Spleen (tissue), 11 donors: Measurements from ENCODE around the gene RPS4Y2. TPM values are rescaled to one million over a fixed set of nuclear protein-coding genes. Genes with fewer than 3 reads are reported as not detected.

Experiments used
- DNase-seq: peaks from one replicate; pipeline ENCODE4 v3.0.0-alpha.2; 2020
- H3K27ac ChIP-seq, 8 donors: fragments of 200-600 bp; sonication (generic) in 7 of 8; 1 replicate in 4 of 8; 2 replicates in 4 of 8; pipeline versions ENCODE4 v1.5.0 to v1.8.0; 2016 to 2021; ENCODE audit warnings: inconsistent platforms in 4 of 8, mild to moderate bottlenecking in 4 of 8, moderate library complexity in 1 of 8
- H3K27me3 ChIP-seq, 7 donors: fragments of 200-600 bp; sonication (generic) in 6 of 7; replicated peaks in 1 of 7; 1 replicate in 4 of 7; 2 replicates in 3 of 7; pipeline versions ENCODE4 v1.5.0 to v1.8.0; 2016 to 2021; ENCODE audit warnings: inconsistent platforms in 3 of 7, mild to moderate bottlenecking in 1 of 7
- H3K36me3 ChIP-seq, 6 donors: fragments of 200-600 bp; sonication (generic) in 5 of 6; 1 replicate in 4 of 6; 2 replicates in 2 of 6; pipeline versions ENCODE4 v1.5.0 to v1.8.0; 2016 to 2021; ENCODE audit warnings: inconsistent platforms in 2 of 6
- H3K4me1 ChIP-seq, 6 donors: fragments of 200-600 bp; sonication (generic) in 5 of 6; 1 replicate in 3 of 6; 2 replicates in 3 of 6; pipeline versions ENCODE4 v1.5.0 to v1.8.0; 2016 to 2021; ENCODE audit warnings: inconsistent platforms in 3 of 6
- H3K4me3 ChIP-seq, 8 donors: fragments of 200-600 bp; sonication (generic) in 7 of 8; 1 replicate in 4 of 8; 2 replicates in 4 of 8; pipeline versions ENCODE4 v1.5.0 to v1.8.0; 2016 to 2021; ENCODE audit warnings: inconsistent platforms in 4 of 8, mild to moderate bottlenecking in 4 of 8, moderate library complexity in 2 of 8
- H3K9me3 ChIP-seq, 8 donors: fragments of 200-600 bp; sonication (generic) in 7 of 8; 1 replicate in 4 of 8; 2 replicates in 4 of 8; pipeline versions ENCODE4 v1.5.0 to v1.8.0; 2016 to 2021; ENCODE audit warnings: inconsistent platforms in 4 of 8
- CTCF ChIP-seq, 11 experiments: fragments of 200-600 bp in 7 of 11; fragments of 450-650 bp in 4 of 11; sonication (generic) in 4 of 11; IDR thresholded peaks in 8 of 11; conservative IDR thresholded peaks in 3 of 11; 1 replicate in 7 of 11; 2 replicates in 4 of 11; pipeline versions ENCODE4 v1.4.0 to v1.8.0; 2016 to 2021; ENCODE audit warnings: antibody characterized with exemption in 11 of 11, inconsistent platforms in 4 of 11, mild to moderate bottlenecking in 1 of 11
- POLR2A ChIP-seq, 3 donors: fragments of 450-650 bp; IDR thresholded peaks; one replicate each; pipeline ENCODE4 v1.5.1; 2017; ENCODE audit warnings: antibody characterized with exemption in 3 of 3, mild to moderate bottlenecking in 1 of 3
- POLR2AphosphoS5 ChIP-seq, 3 donors: sonication (generic); formaldehyde crosslinking; IDR thresholded peaks; one replicate each; pipeline ENCODE4 v1.5.1; 2017; ENCODE audit warnings: antibody characterized with exemption in 3 of 3
- WGBS, 5 donors: extraction: QIAGEN DNeasy Blood & Tissue Kit in 3 of 5; methylation state at CpG; one replicate each; pipeline versions ENCODE4 v1.1.5 to v1.1.7; 2013 to 2018; 5-methylcytosine and 5-hydroxymethylcytosine counted together
- intact Hi-C: fragments of 100-400 bp; cut with DNase I; formaldehyde crosslinking; loops from one replicate; pipeline ENCODE4 v1.15.0; 2023; ENCODE audit warnings: low total_unique reads
- polyA plus RNA-seq, 3 donors: library from polyadenylated mRNA; stranded (reverse); fragments of 200-250 nt; gene quantifications; one replicate each; pipeline ENCODE4 v1.2.1, GENCODE V29; 2013
- total RNA-seq, 7 donors: library from RNA; depleted of rRNA in 3 of 7; stranded (reverse); fragments of >200 nt in 3 of 7; fragmentation: NEBNext Ultra II Directional in 4 of 7; extraction: Animal tissue kit (Norgen Biotek cat#: 25700) in 4 of 7; gene quantifications; one replicate each; pipeline versions ENCODE4 v1.1.0 to v1.2.1, GENCODE V29; 2016 to 2021
- donor health status: healthy with polysubstance abuse.
- donor health status: DM: no; HTN: no; CAD: no; lungs with moderate emphysema.
- donor health status: DM: no; HTN: no; CAD: no.
- donor health status: Bipolar disorder and iron deficiency.
- donor health status: healthy.
- donor health status: DM: no; HTN: no; CAD: no.
- donor health status: DM: yes; HTN: yes; CAD: no.

The RPS4Y2 gene
- total and polyA plus RNA-seq, 10 donors = 0.16 to 0.85 TPM; not detected in 8

GRCh38 chrY:20798351-20799049, 42.6 kb downstream of the RPS4Y2 start:
- H3K36me3 ChIP-seq = no peaks in the 10 kb centered on the region
- H3K4me3 ChIP-seq = no peak overlapping the region
- 58 to 70% (median 63%) methylated on average over 17 to 22 of the region's 22 CpGs; no CpG with 5 or more reads in 2 of the 5 donors for WGBS, 5 donors
- DNase-seq = no peak
- no peaks in the 10 kb centered on the region for H3K4me1 ChIP-seq
- no peak for TF ChIP-seq POLR2A (IDR thresholded peaks at IDR 0.05)
- no peak for TF ChIP-seq POLR2AphosphoS5 (IDR thresholded peaks at IDR 0.05)
- no peak for TF ChIP-seq CTCF (IDR thresholded peaks at IDR 0.05 in 8 of 11, conservative IDR thresholded peaks at IDR 0.05 in 3 of 11)
- no peaks in the 10 kb centered on the region for H3K9me3 ChIP-seq
- intact Hi-C loops = no loop called here
- H3K27me3 ChIP-seq = no peaks in the 10 kb centered on the region
- H3K27ac ChIP-seq = peak overlapping the region in 3 of 8 donors; percentile 51 to 77 (median 76)

- no peaks in the 10 kb centered on the region for H3K4me1 ChIP-seq
- 46 to 54% (median 53%) methylated on average over 2 of the region's 2 CpGs; no CpG with 5 or more reads in 2 of the 5 donors for WGBS, 5 donors
- no peaks in the 10 kb centered on the region for H3K9me3 ChIP-seq
- no peak overlapping the region for H3K27ac ChIP-seq
- H3K27me3 ChIP-seq = no peaks in the 10 kb centered on the region
- no peak overlapping the region for H3K4me3 ChIP-seq
- no peak for DNase-seq
- intact Hi-C loops = no loop called here
- TF ChIP-seq POLR2AphosphoS5 (IDR thresholded peaks at IDR 0.05) = no peak
- H3K36me3 ChIP-seq = no peaks in the 10 kb centered on the region
These were observed 46.8 kb downstream of the RPS4Y2 start for GRCh38 chrY:20802659-20803058.

- DNase-seq = no peak
- intact Hi-C loops = no loop called here
- H3K9me3 ChIP-seq = no peaks in the 10 kb centered on the region
- H3K4me1 ChIP-seq = no peaks in the 10 kb centered on the region
- no peaks in the 10 kb centered on the region for H3K27me3 ChIP-seq
- H3K27ac ChIP-seq = no peak overlapping the region
- no peaks in the 10 kb centered on the region for H3K36me3 ChIP-seq
- WGBS, 5 donors = 42 to 66% (median 57%) methylated on average over 3 of the region's 3 CpGs; no CpG with 5 or more reads in 2 of the 5 donors
- H3K4me3 ChIP-seq = no peak overlapping the region
- no peak for TF ChIP-seq CTCF (IDR thresholded peaks at IDR 0.05 in 8 of 11, conservative IDR thresholded peaks at IDR 0.05 in 3 of 11)
- TF ChIP-seq POLR2A (IDR thresholded peaks at IDR 0.05) = no peak
- no peak for TF ChIP-seq POLR2AphosphoS5 (IDR thresholded peaks at IDR 0.05)
These were observed 50.3 kb downstream of the RPS4Y2 start for GRCh38 chrY:20806243-20806642.

- Histone ChIP-seq H3K4me1 (no peaks in the 10 kb centered on the region), H3K4me3 (no peak overlapping the region), H3K27ac (peak overlapping the region in 1 of 8 donors; percentile 18), H3K9me3 (no peaks in the 10 kb centered on the region), H3K36me3 (no peaks in the 10 kb centered on the region), H3K27me3 (no peaks in the 10 kb centered on the region)
- DNase-seq = no peak
- WGBS, 5 donors = 25 to 64% (median 27%) methylated on average over 1 of the region's 1 CpG; no CpG with 5 or more reads in 2 of the 5 donors
- intact Hi-C loops = no loop called here
- no peak for TF ChIP-seq POLR2A (IDR thresholded peaks at IDR 0.05)
- TF ChIP-seq POLR2AphosphoS5 (IDR thresholded peaks at IDR 0.05) = no peak
- TF ChIP-seq CTCF (IDR thresholded peaks at IDR 0.05 in 8 of 11, conservative IDR thresholded peaks at IDR 0.05 in 3 of 11) = no peak
These were observed 57.6 kb downstream of the RPS4Y2 start for GRCh38 chrY:20813459-20813858.
